ENCODE data around the gene GNPTAB.

DNA sequence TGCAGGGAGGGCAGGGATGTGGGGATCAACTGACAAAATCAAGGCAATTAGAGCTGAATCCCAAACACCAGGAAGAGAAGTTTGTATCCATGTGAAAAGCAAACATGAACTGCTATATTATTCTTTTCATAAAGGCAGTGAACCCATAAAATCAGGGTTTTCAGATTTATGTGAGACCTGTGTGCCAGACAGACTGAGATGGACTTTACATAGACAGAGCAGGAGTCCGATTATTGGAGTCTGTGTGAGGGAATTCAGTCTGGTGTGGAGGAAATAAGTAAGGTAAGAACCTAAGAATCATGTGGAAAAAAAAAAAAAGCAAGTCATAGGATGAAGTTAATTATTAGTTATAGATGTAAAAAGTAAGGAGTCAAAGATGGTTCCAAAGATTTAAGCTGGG, 46.4 kb downstream of the GNPTAB start:
- TF ChIP-seq POLR2A (IDR thresholded peaks at IDR 0.05) (no peak), CTCF (IDR thresholded peaks at IDR 0.05) (no peak)
